WI38 (cell line): Measurements from ENCODE around the gene SST.

ENCODE experiments used
- H3K4me3 ChIP-seq: 2 replicates; pipeline ENCODE4 v1.5.1; 2011; ENCODE audit warnings: low read depth, mild to moderate bottlenecking, control low read depth, low read length
- CTCF ChIP-seq: IDR thresholded peaks from 2 replicates; pipeline ENCODE4 v1.5.1; 2012; ENCODE audit warnings: low read depth, mild to moderate bottlenecking, control low read depth, low read length

SST gene

DNA sequence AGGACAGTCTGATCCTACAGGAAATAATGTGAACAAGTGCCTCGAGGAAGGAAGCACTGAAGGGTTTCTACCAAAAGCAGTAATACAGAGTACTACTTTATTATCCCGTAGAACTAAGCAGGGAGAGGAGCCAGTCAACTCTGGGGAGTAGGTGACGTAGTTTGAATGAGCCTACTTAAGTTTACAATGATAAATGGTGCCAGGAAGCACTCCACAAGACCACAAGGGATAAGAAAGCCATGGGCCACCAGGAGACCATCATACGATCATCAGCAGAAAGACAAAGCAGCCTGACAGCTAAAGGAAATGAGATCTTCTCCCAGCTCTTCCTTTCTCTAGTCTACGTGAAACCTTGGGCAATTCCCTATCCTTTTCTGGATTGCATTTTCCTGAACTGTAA lies 27.3 kb downstream of the SST start:
- no peak overlapping the region for H3K4me3 ChIP-seq
- TF ChIP-seq CTCF: no peak

DNA sequence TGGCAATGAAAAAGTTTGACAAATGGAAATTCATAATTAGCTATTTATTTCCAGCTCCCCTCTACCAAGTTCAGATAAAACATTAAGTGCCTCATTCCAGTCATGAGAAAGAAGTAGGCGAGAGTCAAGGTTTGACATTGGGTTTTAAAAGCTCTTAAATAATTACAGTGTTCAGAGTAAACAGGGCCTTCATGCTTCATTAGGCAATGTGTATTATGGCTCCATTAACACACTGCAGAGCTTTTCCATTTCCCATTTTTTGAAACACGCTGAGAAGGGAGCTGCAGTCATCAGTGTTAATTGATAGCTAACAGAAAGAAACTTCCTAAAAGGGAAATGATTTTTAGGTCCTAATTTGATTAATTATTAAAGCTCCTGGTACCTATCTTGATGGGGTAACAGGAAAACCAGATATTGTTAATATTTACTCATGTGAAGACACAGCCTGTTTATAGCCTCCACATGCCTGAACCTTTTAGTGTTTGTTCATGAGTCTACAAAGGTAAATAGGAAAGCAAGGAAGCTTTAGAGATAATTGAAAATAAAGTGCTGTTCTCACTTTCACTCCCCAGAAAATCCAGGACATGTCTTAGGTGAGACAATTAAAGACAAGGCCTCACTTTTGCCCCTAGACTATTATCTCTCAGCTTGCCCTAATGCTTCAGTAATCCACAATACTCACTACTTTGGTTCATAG lies 28.7 kb downstream of the SST start:
- no peak for TF ChIP-seq CTCF
- H3K4me3 ChIP-seq: no peak overlapping the region

DNA sequence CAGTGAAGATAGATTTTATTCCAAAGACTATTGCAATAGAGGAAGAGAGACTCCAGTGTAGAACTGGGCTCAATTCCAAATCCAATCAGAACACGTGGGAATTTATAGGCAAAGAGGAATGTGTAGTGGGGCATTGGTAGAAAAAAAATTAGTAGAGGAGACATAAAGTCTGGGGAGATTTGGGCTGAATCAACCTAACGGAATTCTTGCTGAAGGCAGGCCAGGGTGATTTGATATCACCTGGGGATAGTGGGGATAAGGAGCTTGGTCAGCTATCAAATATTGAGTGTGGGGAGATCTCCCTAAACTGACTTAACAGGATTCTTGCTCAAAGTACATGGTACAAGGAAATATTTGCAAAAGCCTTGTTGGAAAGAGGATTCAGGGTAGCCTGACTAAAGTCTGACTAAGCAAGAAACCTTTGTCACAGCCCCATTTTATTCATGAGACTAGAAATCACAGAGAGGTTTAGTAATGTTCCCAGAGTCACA lies 29.6 kb downstream of the SST start:
- no peak overlapping the region for H3K4me3 ChIP-seq
- no peak for TF ChIP-seq CTCF

DNA sequence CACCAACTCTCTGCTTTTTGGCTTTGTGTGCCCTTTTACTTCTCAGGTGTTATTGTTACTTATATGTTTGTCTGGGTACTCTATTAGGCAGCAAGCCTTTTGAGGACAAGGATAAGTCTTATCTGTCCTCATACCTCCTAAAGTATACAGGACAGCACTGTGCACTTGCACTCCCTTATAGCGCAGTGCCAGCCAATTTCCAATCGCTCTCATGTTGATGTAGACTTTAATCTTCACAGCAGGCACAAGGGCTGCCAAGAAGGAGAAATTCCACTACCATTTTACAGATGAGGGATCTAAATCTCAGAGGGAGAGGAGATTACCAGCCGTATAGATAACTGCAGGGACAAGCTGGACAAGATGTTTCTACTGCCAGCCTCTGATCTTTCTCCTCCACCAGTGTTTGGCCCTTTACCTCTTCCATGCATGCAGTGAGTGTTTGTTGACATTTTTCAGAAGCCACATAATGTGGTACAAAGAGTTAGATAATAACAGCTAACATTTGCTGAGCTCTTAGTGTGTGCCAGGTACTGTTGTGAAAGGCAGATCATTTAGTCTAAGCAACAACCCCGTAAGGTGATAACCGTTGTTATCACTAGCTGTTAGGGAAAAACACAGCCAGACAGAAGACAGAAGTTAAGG lies 30.1 kb downstream of the SST start:
- no peak for TF ChIP-seq CTCF
- H3K4me3 ChIP-seq: no peak overlapping the region

GRCh38 chr3:187636528-187636927 lies 33.7 kb downstream of the SST start:
- no peak for TF ChIP-seq CTCF

GRCh38 chr3:187630404-187630803 lies 39.8 kb downstream of the SST start:
- H3K4me3 ChIP-seq: no peak overlapping the region

More at GRCh38 chr3:187636528-187636927, 33.7 kb downstream of the SST start:
- no peak overlapping the region for H3K4me3 ChIP-seq

More at GRCh38 chr3:187630404-187630803, 39.8 kb downstream of the SST start:
- TF ChIP-seq CTCF: no peak
